Non-pigmented ciliary epithelial cell (primary cell): ENCODE results near the gene TMC2.
"Not testable (repeated sequence)": the region's sequence is repeated elsewhere in the genome, so short reads cannot be mapped to it uniquely, and the experiment has no call there.

Experiments
- DNase-seq: peaks from one replicate; pipeline ENCODE4 v3.0.0-alpha.2; 2010; ENCODE audit warnings: low read depth

Gene TMC2

GRCh38 chr20:2526218-2526583, 10.2 kb upstream of the TMC2 start:
- not testable (repeated sequence) for DNase-seq

- no peak for DNase-seq
Measured at GRCh38 chr20:2527762-2528161, 8.6 kb upstream of the TMC2 start.

GRCh38 chr20:2528671-2529271, 7.6 kb upstream of the TMC2 start:
- no peak for DNase-seq

- DNase-seq: no peak
Measured at GRCh38 chr20:2533118-2533517, 3.3 kb upstream of the TMC2 start.

- DNase-seq: no peak
Measured at GRCh38 chr20:2535711-2536559, 438 bp upstream of the TMC2 start.

- no peak for DNase-seq
Measured at GRCh38 chr20:2537101-2537500, 728 bp downstream of the TMC2 start.

DNA sequence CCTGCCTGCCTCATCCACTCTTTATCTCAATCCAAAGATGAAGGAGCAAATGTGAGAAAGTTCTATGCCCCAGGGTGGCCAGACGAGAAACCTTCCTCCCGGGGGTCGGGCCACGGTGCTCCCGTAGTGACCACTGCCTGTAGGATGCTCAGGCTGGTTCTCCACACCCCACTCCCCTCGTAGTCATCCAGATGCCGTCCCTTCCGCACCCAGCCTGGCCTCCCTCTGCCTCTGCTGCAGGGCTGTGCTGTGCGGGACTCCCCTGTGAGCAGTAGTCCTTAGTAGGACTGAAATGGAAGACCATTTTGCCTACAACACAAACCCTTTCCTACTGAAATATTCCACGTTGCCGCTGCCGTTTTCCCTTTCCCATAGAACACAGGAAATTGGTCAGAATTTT, 2.0 kb downstream of the TMC2 start:
- no peak for DNase-seq

GRCh38 chr20:2538931-2539720, 2.8 kb downstream of the TMC2 start:
- DNase-seq: no peak

GRCh38 chr20:2541940-2542339, 5.6 kb downstream of the TMC2 start:
- no peak for DNase-seq

- no peak for DNase-seq
Measured at GRCh38 chr20:2542361-2542760, 6.0 kb downstream of the TMC2 start.

DNA sequence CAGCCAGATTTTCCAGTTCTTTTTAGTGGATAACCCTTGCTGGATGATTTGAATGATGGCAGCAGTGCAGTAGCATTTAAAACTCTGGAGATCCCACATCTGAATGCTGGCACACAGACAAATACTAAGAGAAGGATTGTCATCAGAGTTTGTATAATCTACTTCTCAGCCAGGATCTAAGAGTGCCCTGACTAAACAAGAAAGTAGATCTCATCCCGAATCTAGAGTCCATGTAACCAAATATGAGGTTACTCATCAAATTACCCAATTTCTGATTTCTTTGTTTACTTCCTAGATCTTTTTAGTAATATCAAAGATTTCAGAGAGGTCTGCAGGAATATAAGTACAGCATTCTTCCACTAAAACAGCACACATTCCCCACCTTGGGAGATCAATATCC, 7.8 kb downstream of the TMC2 start:
- no peak for DNase-seq

DNA sequence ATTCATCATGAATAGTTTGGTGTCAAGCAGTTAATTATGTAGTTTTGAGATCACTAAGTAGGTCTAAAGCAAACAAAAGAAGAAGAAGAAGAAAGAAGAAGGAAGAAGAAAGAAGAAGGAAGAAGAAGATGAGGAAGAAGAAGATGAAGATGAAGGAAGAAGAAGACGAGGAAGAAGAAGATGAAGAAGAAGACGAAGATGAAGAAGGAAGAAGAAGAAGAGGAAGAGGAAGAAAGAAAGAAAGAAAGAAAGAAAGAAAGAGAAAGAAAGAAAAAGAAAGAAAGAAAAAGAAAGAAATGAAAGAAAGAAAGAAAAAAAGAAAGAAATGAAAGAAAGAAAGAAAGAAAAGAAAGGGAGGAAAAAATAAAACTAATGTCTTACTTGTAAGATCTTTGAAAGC, 9.2 kb downstream of the TMC2 start:
- no peak for DNase-seq

DNA sequence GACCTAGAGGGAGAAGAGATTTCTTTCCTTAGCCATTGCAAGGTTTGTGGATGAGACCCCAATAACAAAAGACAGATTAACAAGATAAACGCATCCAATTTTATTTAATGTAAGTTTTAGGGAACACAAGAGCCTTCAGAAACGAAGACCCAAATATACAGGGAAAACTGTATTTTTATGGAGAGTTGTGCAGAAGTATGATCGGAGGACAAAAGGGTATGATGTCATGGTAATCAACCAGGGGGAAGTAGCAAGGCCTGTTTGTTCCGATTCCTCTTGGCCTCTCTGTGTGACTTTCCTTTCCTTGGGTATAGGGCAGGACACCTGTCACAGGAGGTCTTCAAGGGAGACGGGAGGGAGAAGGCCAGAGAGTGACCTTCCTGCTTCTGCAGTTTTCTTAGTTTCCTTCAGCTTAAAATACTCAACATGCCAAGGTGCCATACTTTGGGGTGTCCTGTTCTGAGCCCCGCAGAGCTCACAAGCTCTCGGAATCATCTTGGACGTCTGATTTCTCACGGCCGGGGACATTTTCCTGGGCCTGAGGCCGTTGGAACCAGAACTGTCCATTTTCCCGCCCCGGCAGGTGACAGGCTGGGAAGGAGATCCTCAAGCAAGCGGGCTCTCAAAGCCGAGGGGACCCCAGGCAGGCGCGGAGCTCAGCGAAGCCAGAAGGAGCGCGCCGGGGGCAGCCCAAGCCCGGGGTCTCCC, 21.7 kb downstream of the TMC2 start:
- no peak for DNase-seq

- no peak for DNase-seq
Measured at GRCh38 chr20:2558581-2559278, 22.4 kb downstream of the TMC2 start.

GRCh38 chr20:2559279-2559626, 22.9 kb downstream of the TMC2 start:
- no peak for DNase-seq

GRCh38 chr20:2559651-2560050, 23.3 kb downstream of the TMC2 start:
- no peak for DNase-seq

DNA sequence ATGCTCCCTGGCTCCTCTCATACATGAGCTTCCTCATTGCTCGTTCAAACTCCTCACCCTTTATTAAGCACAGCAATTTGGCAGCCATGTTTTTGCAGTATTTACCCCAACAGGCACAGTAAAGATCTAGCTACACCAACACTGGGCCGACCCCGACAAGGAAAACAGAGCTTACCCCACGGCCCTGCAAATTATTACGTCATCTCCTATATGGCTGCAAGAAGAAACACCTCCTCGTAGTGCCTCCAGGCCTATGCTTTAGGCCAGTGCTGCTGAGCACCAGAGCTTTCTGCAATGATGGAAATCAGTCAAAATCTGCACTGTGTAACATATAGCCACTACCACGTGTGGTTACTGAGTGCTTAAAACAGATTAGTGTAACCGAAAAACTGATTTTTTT, 26.7 kb downstream of the TMC2 start:
- no peak for DNase-seq

DNA sequence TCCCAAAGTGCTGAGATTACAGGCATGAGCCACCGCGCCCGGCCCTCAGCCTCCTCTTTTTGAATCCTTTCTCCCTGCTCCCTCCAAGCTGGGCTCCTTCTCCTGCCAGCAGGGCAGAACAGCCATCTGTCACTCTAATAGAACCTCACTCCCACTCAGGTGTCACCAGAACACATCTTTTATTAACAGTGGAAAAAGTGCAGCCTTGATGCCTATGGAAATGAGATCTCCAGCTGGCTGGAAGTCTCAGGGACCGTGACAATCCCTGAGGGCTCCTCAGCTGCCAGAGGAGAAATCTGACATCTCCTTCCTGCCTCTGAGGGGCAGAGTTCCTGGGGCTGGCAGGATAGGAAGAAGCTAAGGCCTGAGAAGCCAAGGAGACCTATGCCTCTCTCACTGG, 28.0 kb downstream of the TMC2 start:
- no peak for DNase-seq

GRCh38 chr20:2575682-2576081, 39.3 kb downstream of the TMC2 start:
- DNase-seq: no peak

GRCh38 chr20:2576317-2576727, 39.9 kb downstream of the TMC2 start:
- no peak for DNase-seq

GRCh38 chr20:2578475-2579192, 42.3 kb downstream of the TMC2 start:
- no peak for DNase-seq
